ENCODE data around the gene CARD6.
"Not testable (repeated sequence)": the region's sequence is repeated elsewhere in the genome, so short reads cannot be mapped to it uniquely, and the experiment has no call there.

Gene CARD6, protein sequence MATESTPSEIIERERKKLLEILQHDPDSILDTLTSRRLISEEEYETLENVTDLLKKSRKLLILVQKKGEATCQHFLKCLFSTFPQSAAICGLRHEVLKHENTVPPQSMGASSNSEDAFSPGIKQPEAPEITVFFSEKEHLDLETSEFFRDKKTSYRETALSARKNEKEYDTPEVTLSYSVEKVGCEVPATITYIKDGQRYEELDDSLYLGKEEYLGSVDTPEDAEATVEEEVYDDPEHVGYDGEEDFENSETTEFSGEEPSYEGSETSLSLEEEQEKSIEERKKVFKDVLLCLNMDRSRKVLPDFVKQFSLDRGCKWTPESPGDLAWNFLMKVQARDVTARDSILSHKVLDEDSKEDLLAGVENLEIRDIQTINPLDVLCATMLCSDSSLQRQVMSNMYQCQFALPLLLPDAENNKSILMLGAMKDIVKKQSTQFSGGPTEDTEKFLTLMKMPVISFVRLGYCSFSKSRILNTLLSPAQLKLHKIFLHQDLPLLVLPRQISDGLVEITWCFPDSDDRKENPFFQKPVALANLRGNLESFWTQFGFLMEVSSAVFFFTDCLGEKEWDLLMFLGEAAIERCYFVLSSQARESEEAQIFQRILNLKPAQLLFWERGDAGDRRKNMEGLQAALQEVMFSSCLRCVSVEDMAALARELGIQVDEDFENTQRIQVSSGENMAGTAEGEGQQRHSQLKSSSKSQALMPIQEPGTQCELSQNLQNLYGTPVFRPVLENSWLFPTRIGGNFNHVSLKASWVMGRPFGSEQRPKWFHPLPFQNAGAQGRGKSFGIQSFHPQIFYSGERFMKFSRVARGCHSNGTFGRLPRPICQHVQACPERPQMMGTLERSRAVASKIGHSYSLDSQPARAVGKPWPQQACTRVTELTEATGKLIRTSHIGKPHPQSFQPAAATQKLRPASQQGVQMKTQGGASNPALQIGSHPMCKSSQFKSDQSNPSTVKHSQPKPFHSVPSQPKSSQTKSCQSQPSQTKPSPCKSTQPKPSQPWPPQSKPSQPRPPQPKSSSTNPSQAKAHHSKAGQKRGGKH

DNA sequence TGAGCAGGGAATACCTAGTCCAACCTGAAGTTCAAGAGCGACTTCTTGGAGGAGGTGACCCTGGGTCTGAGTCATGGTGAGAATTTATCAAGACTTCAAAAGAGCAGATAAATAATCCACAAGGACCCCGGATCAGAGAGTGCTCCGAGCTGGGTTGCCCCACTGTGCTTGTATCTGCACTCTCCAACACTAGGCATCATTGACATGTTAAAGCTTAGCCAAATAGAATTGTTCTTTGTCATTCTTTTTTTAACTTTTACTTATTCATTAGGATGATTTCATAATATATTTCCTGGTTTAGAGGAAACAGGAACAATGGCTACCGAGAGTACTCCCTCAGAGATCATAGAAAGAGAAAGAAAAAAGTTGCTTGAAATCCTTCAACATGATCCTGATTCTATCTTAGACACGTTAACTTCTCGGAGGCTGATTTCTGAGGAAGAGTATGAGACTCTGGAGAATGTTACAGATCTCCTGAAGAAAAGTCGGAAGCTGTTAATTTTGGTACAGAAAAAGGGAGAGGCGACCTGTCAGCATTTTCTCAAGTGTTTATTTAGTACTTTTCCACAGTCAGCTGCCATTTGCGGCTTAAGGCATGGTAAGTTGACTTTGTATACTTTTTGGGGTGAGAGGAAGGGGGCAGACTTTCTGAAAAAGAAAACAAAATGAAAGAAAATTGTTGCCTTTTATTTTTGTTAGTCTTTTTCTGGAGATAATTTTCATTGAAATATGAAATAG is at the start of gene CARD6:
TSS of gene CARD6 (plus strand) at position 300 of the 738 bp plus-strand sequence. CDS start at position 316, 16 bp downstream.
- DNase-seq, result no peak

GRCh38 chr5:40791715-40792139 is 49.4 kb upstream of the CARD6 start:
- DNase-seq, result no peak

DNA sequence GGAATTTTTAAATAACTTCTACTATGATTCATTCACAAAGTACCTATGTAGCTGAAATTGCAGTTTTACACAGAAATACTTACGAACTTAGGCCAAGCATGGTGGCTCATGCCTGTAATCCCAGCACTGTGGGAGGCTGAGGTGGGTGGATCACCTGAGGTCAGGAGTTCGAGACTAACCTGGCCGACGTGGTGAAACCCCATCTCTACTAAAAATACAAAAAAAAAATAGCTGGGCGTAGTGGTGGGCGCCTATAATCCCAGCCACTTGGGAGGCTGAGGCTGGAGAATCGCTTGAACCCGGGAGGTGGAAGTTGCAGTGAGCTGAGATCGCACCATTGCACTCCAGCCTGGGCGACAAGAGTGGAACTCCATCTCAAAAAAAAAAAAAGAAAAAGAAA is 48.5 kb upstream of the CARD6 start:
- DNase-seq, result not testable (repeated sequence)

DNA sequence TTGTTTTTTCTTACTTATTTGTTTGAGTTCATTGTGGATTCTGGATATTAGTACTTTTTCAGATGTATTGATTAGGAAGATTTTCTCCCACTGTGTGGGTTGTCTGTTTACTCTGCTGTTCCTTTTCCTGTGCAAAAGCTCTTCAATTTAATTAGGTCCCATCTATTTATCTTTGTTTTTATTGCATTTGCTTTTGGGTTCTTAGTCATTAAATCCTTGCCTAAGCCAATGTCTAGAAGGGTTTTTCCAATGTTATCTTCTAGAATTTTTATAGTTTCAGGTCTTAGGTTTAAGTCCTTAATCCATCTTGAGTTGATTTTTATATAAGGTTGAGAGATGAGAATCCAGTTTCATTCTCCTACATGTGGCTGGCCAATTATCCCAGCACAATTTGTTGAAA is 46.8 kb upstream of the CARD6 start:
- DNase-seq, result not testable (repeated sequence)

GRCh38 chr5:40794877-40795276 is 46.3 kb upstream of the CARD6 start:
- DNase-seq, result not testable (repeated sequence)

DNA sequence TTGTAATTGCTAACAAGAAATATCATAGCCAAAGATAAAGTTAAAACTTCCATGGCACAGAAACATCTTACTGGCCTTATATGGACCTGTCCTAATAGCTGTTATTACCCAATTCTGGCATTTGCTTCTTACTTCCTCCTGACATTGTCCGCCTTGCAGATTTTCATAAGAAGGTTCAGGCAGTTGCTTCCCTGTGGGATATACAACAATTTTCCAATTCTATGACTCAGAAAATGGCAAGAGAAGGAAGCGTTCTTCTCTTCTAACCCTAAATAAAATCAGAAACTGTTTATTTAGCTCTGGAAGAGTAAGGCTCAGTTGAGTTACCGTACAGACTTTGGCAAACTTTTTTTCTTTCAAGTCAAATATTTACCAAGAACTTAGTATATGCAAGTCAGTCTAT is 44.7 kb upstream of the CARD6 start:
- no peak for DNase-seq

DNA sequence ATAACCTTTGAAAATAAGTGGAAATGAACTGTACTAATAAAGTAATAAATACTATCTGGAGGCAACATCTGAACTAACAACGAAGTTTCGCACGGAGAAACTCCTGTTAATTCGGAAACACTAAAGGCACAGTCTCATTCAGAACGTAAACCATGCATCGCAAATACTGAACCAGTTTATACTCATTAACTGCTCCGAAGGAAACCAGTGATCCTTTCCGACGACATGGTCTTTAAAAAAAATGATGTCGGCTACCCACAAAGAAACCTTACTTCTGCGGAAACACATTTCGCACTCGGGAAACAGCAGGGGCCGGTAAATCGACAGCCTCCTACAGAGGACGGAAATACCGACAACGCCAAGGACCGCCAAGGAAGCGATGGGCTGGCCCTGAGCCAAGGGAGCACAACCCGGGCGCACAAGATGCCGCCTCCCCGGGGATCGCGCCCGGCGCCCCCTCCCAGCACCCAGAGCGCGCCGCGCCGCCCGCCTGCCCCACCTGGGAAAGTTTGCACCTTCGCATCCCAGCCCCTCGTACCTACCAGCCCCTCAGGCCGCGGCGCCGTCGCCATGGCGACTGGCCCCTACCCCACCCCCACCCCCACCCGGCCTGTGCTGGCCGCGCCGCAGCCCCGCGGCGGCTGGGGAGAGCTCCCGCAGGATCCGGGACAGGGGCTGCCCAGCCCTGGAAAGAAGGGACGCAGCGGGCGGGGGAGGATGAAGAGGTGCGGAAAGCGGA is 43.7 kb upstream of the CARD6 start:
- peak; percentile 87 for DNase-seq

- DNase-seq, result peak; percentile 91
Observed at GRCh38 chr5:40798012-40798800, 43.0 kb upstream of the CARD6 start, which contains the start of gene PRKAA1. PRKAA1 (minus strand) TSS chr5:40798374; CDS start chr5:40798189, 185 bp downstream.

- DNase-seq, result no peak
Observed at GRCh38 chr5:40798801-40799210, 42.4 kb upstream of the CARD6 start.

DNA sequence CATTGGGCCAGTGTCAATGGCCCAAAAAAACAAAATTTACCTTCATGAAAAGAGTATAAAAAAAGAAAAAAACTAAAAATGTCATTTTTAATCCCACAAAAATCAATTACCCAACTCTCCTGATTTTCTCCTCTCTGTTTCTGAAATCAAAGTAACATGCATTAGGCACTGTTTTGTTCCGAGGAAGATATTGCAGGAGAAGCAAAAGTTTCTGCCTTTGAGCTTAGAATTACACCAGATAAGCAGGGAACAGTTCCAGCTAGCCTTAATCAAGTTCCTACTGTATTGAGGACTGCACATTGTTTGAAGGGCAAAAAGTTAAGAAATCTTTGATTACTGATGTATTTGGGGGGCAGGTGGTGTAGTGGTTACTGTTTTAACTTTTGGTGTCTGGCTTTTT is 41.9 kb upstream of the CARD6 start:
- no peak for DNase-seq

DNA sequence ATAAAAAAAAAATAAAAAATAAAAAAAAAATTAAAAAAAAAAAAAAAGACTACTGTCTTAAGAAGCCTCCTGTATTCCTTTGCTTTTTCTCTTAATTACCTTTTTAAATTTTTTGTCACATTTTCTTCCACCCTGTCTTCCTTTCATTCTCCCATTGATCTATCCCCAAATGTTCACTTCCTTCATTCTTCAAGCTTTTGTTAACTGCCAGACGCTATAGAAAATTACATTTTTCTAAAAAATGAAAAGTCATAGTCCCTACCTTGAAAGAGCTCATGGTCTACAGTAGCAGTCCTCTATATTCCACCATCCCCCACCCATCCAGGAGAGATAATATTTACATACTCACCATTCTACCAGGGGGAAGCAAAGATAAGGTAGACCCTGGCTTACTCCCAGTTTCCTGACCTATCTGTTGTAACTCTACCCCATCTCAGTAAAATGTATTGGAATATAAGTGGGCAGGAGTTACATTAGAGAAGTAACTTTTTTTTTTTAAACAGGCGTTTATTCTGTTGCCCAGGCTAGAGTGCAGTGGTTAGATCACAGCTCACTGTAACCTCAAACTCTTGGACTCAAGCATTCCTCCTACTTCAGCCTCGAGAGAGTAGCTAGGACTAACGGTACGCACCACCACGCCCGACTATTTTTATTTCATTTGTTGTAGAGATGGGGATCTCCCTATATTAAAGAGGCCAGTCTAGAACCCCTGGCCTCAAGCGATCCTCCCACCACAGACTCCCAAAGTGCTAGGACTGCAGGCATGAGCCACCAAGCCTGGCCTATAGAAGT is 39.2 kb upstream of the CARD6 start:
- no peak for DNase-seq

- DNase-seq, result no peak
Observed at GRCh38 chr5:40812125-40812524, 29.0 kb upstream of the CARD6 start.

GRCh38 chr5:40813698-40814281 is 27.4 kb upstream of the CARD6 start:
- DNase-seq, result no peak

DNA sequence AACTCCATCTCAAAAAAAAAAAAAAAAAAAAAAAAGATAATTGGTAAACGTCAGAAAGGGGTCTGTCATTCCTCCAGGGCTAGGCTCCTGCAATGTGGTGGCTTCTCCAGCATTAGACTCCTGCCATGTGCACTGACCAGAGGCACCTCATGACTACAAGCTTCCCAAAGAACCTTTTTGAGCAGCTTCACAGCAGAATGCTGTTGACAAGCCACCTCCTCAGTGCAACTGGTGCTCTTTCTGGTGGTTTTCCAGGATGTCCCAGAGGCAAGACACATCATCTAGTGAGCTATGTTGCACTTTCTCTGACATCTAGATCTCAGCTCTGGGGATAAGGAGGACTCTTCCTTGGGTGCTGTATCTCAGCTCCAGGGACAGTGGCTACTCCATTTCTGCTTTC is 17.7 kb upstream of the CARD6 start:
- no peak for DNase-seq

- DNase-seq, result not testable (repeated sequence)
Observed at GRCh38 chr5:40825461-40826043, 15.6 kb upstream of the CARD6 start.

DNA sequence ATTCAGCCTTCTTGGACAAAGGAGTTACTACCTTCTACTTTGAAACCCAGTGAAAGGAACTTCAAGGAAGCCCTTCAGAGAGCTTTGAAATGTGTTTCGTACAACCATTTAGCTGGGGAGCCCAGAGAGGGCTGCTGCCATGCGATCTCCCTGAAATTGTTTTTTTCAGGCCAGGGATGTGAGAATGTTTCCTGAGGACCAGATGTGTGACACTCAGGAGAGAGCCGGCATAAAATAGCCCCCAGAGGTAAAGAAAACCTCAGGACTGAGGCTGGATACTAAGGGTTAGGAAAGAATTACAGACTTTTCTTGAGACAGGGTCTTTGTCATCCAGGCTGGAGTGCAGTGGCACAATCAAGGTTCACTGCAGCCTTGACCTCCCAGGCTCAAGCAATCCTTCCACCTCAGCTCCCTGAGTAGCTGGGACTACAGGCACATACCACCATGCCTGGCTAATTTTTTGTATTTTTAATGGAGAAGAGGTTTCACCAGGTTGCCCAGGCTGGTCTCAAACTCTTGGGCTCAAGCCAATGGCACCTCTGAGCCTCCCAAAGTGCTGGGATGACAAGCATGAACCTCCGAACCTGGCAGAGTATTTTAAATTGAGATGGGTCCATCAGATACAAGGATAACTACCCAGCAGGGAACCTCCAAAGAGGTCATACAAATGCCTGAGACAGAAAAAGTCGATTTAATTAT is 14.5 kb upstream of the CARD6 start:
- DNase-seq, result no peak

GRCh38 chr5:40827188-40827977 is 13.8 kb upstream of the CARD6 start:
- DNase-seq, result no peak

All from activated CD8-positive, alpha-beta memory T cell treated with anti-CD3 and anti-CD28 coated beads, Interleukin-2, amount 50 U/mL, for 48 hours (primary cell).